A549 (cell line): Measurements from ENCODE around the gene APOA1.

Experiments used
- CBX8 ChIP-seq: fragments of 200-600 bp; sonication (generic); IDR thresholded peaks from 2 replicates; pipeline ENCODE4 v1.6.1; 2016
- CTCF ChIP-seq: fragments of >200 bp; sonication (Bioruptor Twin); formaldehyde crosslinking; IDR thresholded peaks from 3 replicates; pipeline ENCODE4 v1.5.1; 2016

GRCh38 chr11:116862185-116862584, 24.8 kb upstream of the APOA1 start:
- TF ChIP-seq CTCF (no peak), CBX8 (no peak)
